Lung (tissue), 12 donors: ENCODE data around the gene MYH11. TPM values are rescaled to one million over a fixed set of nuclear protein-coding genes. Genes with fewer than 3 reads are reported as not detected.

Source experiments
- ATAC-seq: fragments of 200-7000 bp; cut with Tn5 transposase; one replicate; pipeline ENCODE4 v1.9.1; 2020; ENCODE audit warnings: moderate number of reproducible peaks; ENCODE audit not compliant: insufficient read depth, low FRiP score
- DNase-seq, 3 donors: peaks; one replicate each; pipeline ENCODE4 v3.0.0-alpha.2; 2013 to 2017
- H3K27ac ChIP-seq, 2 donors: one replicate each; pipeline ENCODE4 v1.5.1; 2013; ENCODE audit warnings: mild to moderate bottlenecking in 2 of 2, moderate library complexity in 2 of 2, control low read depth in 1 of 2, inconsistent platforms in 1 of 2, low read depth in 1 of 2, low read length in 1 of 2
- H3K27me3 ChIP-seq, 3 donors: one replicate each; pipeline ENCODE4 v1.5.1; 2013; ENCODE audit warnings: low read length in 2 of 3; ENCODE audit not compliant: control insufficient read depth in 3 of 3, insufficient read depth in 3 of 3
- H3K36me3 ChIP-seq, 4 donors: one replicate each; pipeline ENCODE4 v1.5.1; 2013; ENCODE audit warnings: low read length in 4 of 4, mild to moderate bottlenecking in 1 of 4, moderate library complexity in 1 of 4; ENCODE audit not compliant: control insufficient read depth in 4 of 4, insufficient read depth in 4 of 4
- H3K4me1 ChIP-seq, 5 donors: one replicate each; pipeline ENCODE4 v1.5.1; 2013; ENCODE audit warnings: low read length in 5 of 5, mild to moderate bottlenecking in 2 of 5, moderate library complexity in 1 of 5; ENCODE audit not compliant: control insufficient read depth in 5 of 5, insufficient read depth in 5 of 5
- H3K4me3 ChIP-seq: one replicate; pipeline ENCODE4 v1.5.1; 2013; ENCODE audit warnings: mild to moderate bottlenecking, control low read depth, moderate library complexity
- H3K9ac ChIP-seq, 2 donors: one replicate each; pipeline ENCODE4 v1.5.1; 2013; ENCODE audit warnings: low read length in 2 of 2, control low read depth in 1 of 2; ENCODE audit not compliant: insufficient read depth in 1 of 2
- H3K9me3 ChIP-seq, 4 donors: one replicate each; pipeline ENCODE4 v1.5.1; 2013; ENCODE audit warnings: low read length in 3 of 4, mild to moderate bottlenecking in 1 of 4, moderate library complexity in 1 of 4; ENCODE audit not compliant: control insufficient read depth in 4 of 4, insufficient read depth in 3 of 4
- WGBS, 2 donors: extraction: QIAGEN DNeasy Blood & Tissue Kit; methylation state at CpG; one replicate each; pipeline ENCODE4 v1.1.7; 2013; 5-methylcytosine and 5-hydroxymethylcytosine counted together
- polyA plus RNA-seq, 2 donors: library from polyadenylated mRNA; stranded (reverse); fragments of 200-250 nt; gene quantifications; one replicate each; pipeline ENCODE4 v1.2.1, GENCODE V29; 2013
- total RNA-seq, 2 donors: library from RNA; depleted of rRNA in 1 of 2; stranded (reverse); fragments of >200 nt in 1 of 2; gene quantifications; one replicate each; pipeline ENCODE4 v1.2.1, GENCODE V29; 2014 to 2021
- TF ChIP-seq, protein P1 (sequence below): IDR thresholded peaks from 2 replicates; pipeline ENCODE4 v1.5.1; 2012; ENCODE audit warnings: mild to moderate bottlenecking; ENCODE audit errors: control extremely low read depth, extremely low read depth
- donor health status: control.
- donor health status: control.
- donor health status: Bipolar disorder and iron deficiency.
- donor health status: healthy.
- donor health status: DM: yes; HTN: yes; CAD: no.

MYH11 gene
- total and polyA plus RNA-seq, 4 donors = 25.7 to 146 (median 55.0) TPM

DNA sequence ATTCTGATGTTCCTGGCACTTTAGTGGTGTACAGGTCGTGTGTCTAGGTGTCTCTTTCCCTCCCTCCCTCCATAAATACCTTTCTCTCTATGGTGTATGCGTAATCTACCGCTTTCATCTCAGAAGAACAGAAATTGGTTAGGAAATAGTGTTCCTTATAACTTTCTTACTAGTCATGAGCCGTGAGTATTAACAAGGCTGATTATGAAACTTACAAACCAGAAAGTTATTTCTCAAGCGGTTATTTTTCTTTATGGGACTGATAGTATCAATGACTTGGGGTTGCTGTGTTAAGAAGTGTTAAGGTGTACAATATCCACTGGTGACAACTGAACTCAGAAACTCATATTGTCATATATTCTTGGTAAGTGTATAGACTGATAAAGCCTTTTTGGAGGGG is 13.2 kb upstream of the MYH11 start:
- H3K9me3 ChIP-seq = no peaks in the 10 kb centered on the region
- no peak overlapping the region for H3K9ac ChIP-seq
- TF ChIP-seq, protein P1, sequence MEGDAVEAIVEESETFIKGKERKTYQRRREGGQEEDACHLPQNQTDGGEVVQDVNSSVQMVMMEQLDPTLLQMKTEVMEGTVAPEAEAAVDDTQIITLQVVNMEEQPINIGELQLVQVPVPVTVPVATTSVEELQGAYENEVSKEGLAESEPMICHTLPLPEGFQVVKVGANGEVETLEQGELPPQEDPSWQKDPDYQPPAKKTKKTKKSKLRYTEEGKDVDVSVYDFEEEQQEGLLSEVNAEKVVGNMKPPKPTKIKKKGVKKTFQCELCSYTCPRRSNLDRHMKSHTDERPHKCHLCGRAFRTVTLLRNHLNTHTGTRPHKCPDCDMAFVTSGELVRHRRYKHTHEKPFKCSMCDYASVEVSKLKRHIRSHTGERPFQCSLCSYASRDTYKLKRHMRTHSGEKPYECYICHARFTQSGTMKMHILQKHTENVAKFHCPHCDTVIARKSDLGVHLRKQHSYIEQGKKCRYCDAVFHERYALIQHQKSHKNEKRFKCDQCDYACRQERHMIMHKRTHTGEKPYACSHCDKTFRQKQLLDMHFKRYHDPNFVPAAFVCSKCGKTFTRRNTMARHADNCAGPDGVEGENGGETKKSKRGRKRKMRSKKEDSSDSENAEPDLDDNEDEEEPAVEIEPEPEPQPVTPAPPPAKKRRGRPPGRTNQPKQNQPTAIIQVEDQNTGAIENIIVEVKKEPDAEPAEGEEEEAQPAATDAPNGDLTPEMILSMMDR = no peak
- no peak overlapping the region for H3K27ac ChIP-seq
- no peak overlapping the region for H3K4me3 ChIP-seq
- H3K4me1 ChIP-seq = peaks cover 0 to 17% (median 4%) of the 10 kb centered on the region in 5 donors
- DNase-seq = no peak
- no peak for ATAC-seq
- 57 to 86% methylated on average over 5 of the region's 5 CpGs for WGBS, 2 donors
- H3K36me3 ChIP-seq = peaks cover 7 to 30% (median 16%) of the 10 kb centered on the region in 4 donors
- no peaks in the 10 kb centered on the region for H3K27me3 ChIP-seq

DNA sequence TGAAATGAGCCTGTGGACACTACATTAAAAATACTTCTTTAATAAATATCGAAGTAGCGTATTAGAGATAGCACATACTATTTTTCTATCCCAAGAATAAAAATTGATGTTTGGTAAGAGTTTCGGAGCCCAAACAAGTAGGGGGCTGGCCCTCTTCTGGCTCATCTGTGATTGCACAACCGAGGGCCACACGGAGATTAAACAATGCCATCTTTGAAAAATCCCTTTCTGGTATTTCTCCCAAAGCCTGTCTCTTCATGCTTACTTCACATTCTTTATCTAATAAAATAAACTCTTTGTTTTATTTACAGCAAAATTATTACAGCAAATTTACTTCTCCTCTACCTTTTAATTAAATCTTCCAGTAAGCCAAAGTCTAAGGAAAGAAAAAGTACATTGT is 9.6 kb upstream of the MYH11 start:
- ATAC-seq (no peak), DNase-seq (peak in 1 of 3 donors; percentile 24)
- 65 to 70% methylated on average over 5 of the region's 5 CpGs for WGBS, 2 donors
- Histone ChIP-seq H3K4me1 (peaks cover 0 to 20% (median 6%) of the 10 kb centered on the region in 5 donors), H3K9me3 (no peaks in the 10 kb centered on the region), H3K4me3 (no peak overlapping the region), H3K9ac (no peak overlapping the region), H3K36me3 (peaks cover 3 to 14% (median 8%) of the 10 kb centered on the region in 4 donors), H3K27ac (no peak overlapping the region), H3K27me3 (no peaks in the 10 kb centered on the region)
- TF ChIP-seq, protein P1 = no peak

DNA sequence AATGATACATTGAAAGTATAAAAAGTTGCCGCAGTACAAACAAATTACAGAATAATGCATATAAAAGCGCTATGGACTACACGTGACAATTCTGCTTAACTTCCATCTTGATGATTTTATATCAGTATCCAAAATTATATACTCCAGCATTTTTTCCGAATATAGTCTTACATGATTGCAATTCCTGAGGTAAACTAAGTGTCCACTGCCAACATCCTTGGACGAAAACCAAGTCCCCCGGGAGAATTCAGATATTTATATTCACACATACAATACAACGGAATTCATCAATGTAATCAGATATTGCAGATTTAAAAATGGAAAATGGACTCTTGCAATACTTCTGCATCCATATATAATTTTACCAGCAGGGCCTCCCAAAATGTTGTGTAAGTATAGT is 8.9 kb upstream of the MYH11 start:
- Histone ChIP-seq H3K9ac (peak overlapping the region in 1 of 2 donors; percentile 68), H3K27me3 (no peaks in the 10 kb centered on the region), H3K9me3 (no peaks in the 10 kb centered on the region), H3K4me1 (peaks cover 0 to 20% (median 6%) of the 10 kb centered on the region in 5 donors), H3K36me3 (peaks cover 3 to 13% (median 7%) of the 10 kb centered on the region in 4 donors), H3K4me3 (no peak overlapping the region), H3K27ac (no peak overlapping the region)
- ATAC-seq (no peak), DNase-seq (peak; percentile 20 to 32 (median 21))
- TF ChIP-seq, protein P1 = no peak
- WGBS, 2 donors = 57 to 72% methylated on average over 7 of the region's 7 CpGs

DNA sequence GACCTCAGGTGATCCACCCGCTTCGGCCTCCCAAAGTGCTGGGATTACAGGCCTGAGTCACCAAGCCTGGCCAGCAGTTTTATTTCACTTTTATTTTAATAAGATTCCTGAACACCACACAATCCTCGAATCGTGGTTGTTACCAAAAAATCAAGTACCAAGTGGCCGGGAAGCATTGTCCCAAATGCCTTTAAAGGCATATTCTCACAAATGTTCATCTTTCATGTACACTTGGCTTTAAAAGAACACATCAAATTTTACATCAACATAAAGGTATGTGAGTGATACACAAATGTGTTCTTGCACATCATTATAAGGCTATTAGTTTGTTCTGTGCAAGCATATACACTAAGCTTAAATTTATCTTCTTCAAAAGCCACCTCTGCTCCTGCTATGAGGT is 8.1 kb upstream of the MYH11 start:
- Histone ChIP-seq H3K27ac (no peak overlapping the region), H3K4me3 (no peak overlapping the region), H3K4me1 (peaks cover 0 to 20% (median 6%) of the 10 kb centered on the region in 5 donors), H3K36me3 (peaks cover 0 to 12% (median 7%) of the 10 kb centered on the region in 4 donors), H3K27me3 (no peaks in the 10 kb centered on the region), H3K9ac (peak overlapping the region in 1 of 2 donors; percentile 68), H3K9me3 (no peaks in the 10 kb centered on the region)
- ATAC-seq = no peak
- WGBS, 2 donors = 76 to 83% methylated on average over 5 of the region's 5 CpGs
- DNase-seq = no peak
- TF ChIP-seq, protein P1 = no peak
